ENCODE results near the gene CCT8. TPM values are rescaled to one million over a fixed set of nuclear protein-coding genes. Genes with fewer than 3 reads are reported as not detected.
A peak's percentile ranks its signal among the peaks of the same experiment; 100 is the strongest.

Gene CCT8
- 133 TPM for polyA plus RNA-seq (ENCODE audit: insufficient read length)

GRCh38 chr21:29073222-29074006, at the start of gene CCT8:
TSS of gene CCT8 (minus strand) at chr21:29073648. CDS start at chr21:29073590, 58 bp downstream.
- peak; percentile 100 for DNase-seq

- DNase-seq: no peak
Measured at GRCh38 chr21:29121759-29122158, 48.3 kb upstream of the CCT8 start.

GRCh38 chr21:29117372-29117955, 44.0 kb upstream of the CCT8 start:
- DNase-seq: no peak

- no peak for DNase-seq
Measured at GRCh38 chr21:29115899-29116298, 42.5 kb upstream of the CCT8 start.

- DNase-seq: no peak
Measured at GRCh38 chr21:29114765-29115500, 41.5 kb upstream of the CCT8 start.

- no peak for DNase-seq
Measured at GRCh38 chr21:29105218-29105617, 31.8 kb upstream of the CCT8 start.

- DNase-seq: no peak
Measured at GRCh38 chr21:29104239-29104708, 30.8 kb upstream of the CCT8 start.

GRCh38 chr21:29102791-29103257, 29.4 kb upstream of the CCT8 start:
- no peak for DNase-seq

GRCh38 chr21:29098156-29098555, 24.7 kb upstream of the CCT8 start:
- DNase-seq: no peak

- DNase-seq: no peak
Measured at GRCh38 chr21:29096218-29097015, 23.0 kb upstream of the CCT8 start.

GRCh38 chr21:29092102-29092959, 18.9 kb upstream of the CCT8 start:
- DNase-seq: no peak

GRCh38 chr21:29091033-29091432, 17.6 kb upstream of the CCT8 start:
- DNase-seq: no peak

- no peak for DNase-seq
Measured at GRCh38 chr21:29085106-29085752, 11.8 kb upstream of the CCT8 start.

GRCh38 chr21:29084372-29084771, 10.9 kb upstream of the CCT8 start:
- DNase-seq: no peak

GRCh38 chr21:29083306-29083705, 9.9 kb upstream of the CCT8 start:
- no peak for DNase-seq

GRCh38 chr21:29082046-29082815, 8.8 kb upstream of the CCT8 start:
- no peak for DNase-seq

GRCh38 chr21:29080454-29080941, 7.0 kb upstream of the CCT8 start:
- no peak for DNase-seq

- DNase-seq: no peak
Measured at GRCh38 chr21:29078869-29079767, 5.7 kb upstream of the CCT8 start.

GRCh38 chr21:29077651-29078090, 4.2 kb upstream of the CCT8 start:
- peak; percentile 36 for DNase-seq
